Activated naive CD4-positive, alpha-beta T cell treated with anti-CD3 and anti-CD28 coated beads, Interleukin-2, amount 50 U/mL, for 16 hours (primary cell): Measurements from ENCODE around the gene LKAAEAR1.
A peak's percentile ranks its signal among the peaks of the same experiment; 100 is the strongest.
"Not testable (repeated sequence)": the region's sequence is repeated elsewhere in the genome, so short reads cannot be mapped to it uniquely, and the experiment has no call there.

Experiments used
- DNase-seq: peaks from one replicate; pipeline ENCODE4 v3.0.0-alpha.2; 2020

The LKAAEAR1 gene, protein sequence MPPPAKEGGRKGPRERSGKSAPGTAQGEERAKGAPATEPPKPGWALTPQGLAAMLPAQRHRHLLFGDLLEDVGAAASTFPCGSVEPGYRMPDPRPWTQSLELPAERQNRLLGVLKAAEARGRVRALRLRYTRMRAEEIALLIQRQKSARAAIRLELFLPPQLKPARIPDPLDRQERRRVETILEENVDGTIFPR

DNA sequence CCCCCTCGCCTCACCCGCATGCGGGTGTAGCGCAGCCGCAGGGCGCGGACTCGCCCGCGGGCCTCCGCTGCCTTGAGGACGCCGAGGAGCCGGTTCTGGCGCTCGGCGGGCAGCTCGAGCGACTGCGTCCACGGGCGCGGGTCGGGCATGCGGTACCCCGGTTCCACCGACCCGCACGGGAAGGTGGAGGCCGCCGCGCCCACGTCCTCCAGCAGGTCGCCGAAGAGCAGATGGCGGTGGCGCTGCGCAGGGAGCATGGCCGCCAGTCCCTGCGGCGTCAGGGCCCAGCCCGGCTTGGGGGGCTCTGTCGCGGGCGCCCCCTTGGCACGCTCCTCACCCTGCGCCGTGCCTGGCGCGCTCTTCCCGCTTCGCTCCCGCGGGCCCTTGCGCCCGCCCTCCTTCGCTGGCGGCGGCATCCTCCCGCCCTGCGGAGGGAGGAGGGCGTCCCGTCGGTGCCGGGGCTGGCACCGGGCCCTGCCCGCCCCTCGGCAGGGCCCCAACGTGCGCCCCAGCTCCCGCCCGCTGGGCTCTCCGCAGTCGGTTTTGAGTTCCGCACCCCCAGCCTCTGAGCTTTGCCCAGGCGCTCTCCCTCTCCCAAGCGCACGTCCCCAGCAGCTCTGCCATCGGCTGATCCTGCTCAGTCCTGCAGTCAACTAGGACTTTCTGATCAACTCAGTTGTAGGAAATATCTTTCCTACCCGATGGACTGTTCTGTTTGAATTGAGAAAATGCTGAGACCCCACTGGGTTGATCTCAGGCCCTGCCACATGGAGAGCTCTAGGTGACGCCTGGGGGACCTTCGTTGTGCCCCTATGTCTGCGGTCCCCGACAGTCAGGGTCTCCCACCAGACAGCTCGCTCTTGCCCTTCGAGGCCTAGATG lies at the start of gene LKAAEAR1:
LKAAEAR1 (minus strand) TSS at position 595 of the 881 bp plus-strand sequence; CDS start at position 416, 179 bp downstream.
- DNase-seq, result no peak

GRCh38 chr20:64131406-64131805 lies 47.2 kb upstream of the LKAAEAR1 start:
- peak; percentile 9 for DNase-seq

GRCh38 chr20:64130876-64131275 lies 46.7 kb upstream of the LKAAEAR1 start:
- DNase-seq, result no peak

GRCh38 chr20:64130271-64130670 lies 46.1 kb upstream of the LKAAEAR1 start:
- no peak for DNase-seq

GRCh38 chr20:64129146-64129782 lies 45.1 kb upstream of the LKAAEAR1 start:
- DNase-seq, result peak; percentile 7

DNA sequence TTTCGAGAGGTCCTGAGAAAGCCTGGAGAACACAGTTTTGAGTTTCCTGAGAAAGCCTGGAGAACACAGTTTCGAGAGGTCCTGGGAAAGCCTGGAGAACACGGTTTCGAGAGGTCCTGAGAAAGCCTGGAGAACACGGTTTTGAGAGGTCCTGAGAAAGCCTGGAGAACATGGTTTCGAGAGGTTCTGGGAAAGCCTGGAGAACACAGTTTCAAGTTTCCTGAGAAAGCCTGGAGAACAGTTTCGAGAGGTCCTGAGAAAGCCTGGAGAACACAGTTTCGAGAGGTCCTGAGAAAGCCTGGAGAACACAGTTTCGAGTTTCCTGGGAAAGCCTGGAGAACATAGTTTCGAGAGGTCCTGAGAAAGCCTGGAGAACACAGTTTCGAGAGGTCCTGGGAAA lies 39.3 kb upstream of the LKAAEAR1 start:
- not testable (repeated sequence) for DNase-seq

- not testable (repeated sequence) for DNase-seq
Measured at GRCh38 chr20:64122927-64123326, 38.7 kb upstream of the LKAAEAR1 start.

DNA sequence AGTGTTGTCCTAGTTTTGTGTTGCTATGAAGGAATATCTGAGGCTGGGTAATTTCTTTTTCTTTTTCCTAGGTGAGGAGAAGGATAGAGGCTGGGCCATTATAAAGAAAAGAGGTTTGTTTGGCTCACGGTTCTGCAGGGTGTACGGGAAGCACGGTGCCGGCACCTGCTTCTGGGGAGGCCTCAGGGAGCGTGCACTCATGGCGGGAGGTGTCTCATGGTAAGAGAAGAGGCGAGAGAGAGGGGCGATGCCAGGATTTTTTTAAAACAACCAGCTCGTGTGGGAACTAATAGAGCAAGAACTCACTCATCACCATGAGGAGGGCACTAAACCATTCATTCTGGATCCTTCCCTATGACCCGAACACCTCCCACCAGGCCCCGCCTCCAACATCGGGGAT lies 37.4 kb upstream of the LKAAEAR1 start:
- no peak for DNase-seq

GRCh38 chr20:64119681-64120341 lies 35.6 kb upstream of the LKAAEAR1 start:
- DNase-seq, result no peak

- DNase-seq, result no peak
Measured at GRCh38 chr20:64119301-64119680, 35.1 kb upstream of the LKAAEAR1 start.

DNA sequence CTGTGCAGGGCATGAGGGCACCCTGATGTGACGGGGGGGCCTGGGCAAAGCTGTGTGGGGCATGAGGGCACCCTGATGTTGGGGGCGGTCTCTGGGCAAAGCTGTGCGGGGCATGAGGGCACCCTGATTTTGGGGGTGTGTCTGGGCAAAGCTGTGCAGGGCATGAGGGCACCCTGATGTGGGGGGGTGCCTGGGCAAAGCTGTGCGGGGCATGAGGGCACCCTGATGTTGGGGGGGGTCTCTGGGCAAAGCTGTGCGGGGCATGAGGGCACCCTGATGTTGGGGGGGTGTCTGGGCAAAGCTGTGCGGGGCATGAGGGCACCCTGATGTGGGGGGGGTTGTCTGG lies 33.2 kb upstream of the LKAAEAR1 start:
- not testable (repeated sequence) for DNase-seq

- DNase-seq, result no peak
Measured at GRCh38 chr20:64116541-64117431, 32.6 kb upstream of the LKAAEAR1 start.

DNA sequence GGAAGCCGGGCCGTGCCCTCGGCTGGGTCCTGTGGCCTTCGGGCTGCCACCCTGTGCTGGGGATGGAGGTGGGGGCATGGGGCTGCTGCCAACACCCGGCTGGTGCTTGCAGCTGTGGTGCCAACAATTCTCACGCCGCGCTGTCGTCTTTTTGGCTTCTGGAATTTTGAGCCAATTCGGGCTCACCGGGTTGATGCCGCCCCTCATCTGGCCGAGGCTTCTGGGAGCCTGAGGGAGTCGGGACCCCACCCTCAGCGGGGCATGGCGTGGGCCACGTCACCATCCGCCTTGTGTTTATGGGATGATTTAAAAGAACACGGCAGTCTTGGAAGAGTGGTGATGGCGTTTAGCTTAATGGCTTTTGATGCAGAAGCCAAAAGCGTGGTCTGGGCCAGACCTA lies 31.8 kb upstream of the LKAAEAR1 start:
- no peak for DNase-seq

DNA sequence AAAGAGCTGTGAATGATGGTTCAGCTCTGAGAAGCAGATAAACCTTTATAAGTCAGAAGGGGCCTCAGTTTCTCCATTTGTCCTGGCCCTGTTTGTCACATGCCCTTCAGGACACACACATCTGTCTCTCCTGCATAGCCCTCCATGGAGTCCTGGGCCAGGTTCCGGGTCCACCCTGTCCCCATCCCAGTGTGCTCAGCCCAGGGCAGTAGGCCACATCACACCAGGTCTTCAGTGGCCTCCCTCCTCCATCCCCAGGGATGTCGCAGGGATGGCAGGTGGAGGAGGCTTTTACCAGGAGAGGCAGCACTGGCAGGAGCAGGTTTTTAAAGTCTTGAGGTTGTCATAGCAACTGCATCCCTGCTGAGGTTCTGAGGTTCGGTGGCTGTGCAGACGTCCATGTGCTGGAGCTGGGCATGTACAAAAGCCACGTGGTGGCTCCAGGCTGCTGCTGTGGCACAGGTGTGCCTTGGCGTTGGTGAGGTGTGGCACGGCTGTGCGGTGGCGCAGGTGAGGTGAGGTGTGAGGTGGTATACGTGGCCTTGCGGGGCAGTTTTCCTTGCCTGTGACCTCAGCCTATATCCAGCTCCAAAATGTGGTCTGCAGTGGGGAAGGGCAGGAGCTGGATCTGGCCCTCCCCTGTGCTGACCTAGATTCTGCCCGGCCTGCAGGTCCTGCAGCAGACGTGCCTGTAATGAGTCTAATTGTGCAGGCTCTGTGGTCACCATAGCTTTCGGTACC lies 31.1 kb upstream of the LKAAEAR1 start:
- no peak for DNase-seq

DNA sequence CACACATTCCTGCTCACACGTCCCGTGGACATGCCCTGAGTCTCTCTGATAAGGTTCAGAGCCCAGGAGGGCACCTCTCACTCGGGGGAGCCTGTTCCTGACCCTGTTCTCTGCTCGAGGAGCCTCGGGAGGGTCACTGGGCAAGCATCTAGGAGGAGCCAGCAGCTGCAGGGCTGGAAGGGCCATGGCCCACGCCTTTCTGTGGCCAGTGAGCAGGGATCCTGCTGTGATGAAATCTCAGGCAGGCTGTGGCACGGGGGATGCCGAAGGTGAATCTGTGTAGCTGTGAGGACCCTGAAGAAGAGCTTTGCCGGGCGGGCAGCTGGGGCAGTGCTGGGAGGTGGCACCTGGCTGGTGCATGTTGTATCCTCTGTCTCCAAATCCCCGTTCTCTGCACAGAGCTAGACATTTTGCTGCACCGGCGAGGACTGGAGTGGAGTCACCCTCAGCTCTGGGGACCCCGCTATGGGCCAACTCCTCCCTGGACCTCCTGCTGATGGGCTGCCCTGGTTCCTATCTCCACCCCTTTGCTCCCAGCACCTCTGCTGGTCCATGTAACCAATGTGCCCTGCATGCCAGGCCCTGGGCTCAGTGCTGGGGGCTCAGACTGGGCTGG lies 30.3 kb upstream of the LKAAEAR1 start:
- DNase-seq, result no peak

DNA sequence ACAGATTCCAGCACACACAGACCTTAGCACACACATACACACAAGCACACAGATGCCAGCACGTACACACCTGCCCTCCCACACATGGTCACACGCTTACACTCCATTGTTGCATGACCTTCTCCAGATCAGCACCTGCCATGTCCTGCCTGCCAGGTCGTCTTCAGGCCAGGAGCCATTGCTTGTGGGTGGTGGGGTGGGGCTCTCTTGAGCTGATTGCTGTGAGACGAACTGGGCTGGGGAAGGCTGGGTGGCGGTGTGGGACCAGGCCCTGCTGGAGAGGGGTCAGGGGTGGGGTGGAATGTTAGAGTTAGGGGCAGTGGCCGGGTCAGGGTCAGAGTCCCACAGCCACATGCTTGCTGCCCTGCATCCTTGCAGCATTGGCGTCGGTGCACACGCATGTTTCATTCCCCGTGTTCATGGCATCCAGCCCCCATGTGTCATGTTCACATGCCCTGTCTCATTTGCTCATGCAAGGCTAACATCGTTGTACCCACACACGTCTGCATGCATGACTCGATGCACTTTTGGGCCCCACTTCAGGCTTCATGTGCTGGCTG lies 29.7 kb upstream of the LKAAEAR1 start:
- DNase-seq, result no peak

DNA sequence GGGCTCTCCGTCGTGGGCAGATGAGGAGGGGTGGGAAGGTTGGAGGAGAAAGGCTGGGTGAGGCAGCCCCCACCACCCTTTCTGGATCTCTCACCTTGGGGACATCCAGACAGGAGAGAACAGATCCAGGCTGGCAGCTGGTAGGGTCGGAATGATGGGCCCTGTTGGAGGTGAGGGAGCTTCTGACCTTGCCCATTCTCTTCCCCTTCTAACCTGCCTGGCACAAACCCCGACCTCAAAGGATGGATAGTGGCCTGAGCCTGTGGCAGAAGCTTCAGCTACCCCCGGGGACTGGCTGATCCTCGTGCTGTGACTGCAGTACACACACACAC lies 29.2 kb upstream of the LKAAEAR1 start:
- no peak for DNase-seq

DNA sequence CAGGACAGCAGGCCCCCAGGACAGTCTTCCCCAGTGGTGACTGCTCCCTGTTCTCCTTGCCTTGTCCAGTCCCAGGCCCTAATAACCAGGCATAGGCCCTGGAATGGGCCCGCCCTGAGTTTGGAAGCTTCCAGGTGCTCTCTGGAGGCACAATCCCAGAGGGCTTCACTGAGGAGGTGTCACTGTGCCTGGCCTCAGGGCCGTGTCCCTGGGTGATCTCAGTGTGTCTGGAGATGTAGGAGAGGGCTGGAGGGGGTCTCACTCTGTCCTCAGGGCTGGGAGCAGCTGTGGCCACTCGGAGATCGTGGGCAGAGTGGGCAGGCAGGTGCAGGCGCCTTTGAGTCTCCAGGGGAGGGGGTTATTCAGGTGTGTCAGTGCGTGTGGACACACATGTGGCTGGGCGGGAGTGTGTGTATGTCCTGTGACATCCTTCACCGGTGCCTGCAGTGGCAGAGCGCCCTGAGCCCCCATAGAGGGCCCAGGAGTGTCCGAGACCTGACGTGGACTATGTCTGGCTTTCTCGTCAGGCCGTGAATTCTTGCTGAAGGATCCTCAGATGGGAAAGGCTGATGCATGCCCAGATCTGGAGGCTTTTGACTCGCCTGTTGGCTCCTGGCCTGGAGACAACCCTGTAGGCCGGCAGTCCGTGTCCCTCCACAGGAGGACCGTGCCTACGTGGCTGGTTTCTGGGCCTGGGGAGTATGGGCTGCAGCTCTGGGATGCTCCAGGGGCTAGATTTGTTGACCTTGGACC lies 28.7 kb upstream of the LKAAEAR1 start:
- DNase-seq, result no peak

DNA sequence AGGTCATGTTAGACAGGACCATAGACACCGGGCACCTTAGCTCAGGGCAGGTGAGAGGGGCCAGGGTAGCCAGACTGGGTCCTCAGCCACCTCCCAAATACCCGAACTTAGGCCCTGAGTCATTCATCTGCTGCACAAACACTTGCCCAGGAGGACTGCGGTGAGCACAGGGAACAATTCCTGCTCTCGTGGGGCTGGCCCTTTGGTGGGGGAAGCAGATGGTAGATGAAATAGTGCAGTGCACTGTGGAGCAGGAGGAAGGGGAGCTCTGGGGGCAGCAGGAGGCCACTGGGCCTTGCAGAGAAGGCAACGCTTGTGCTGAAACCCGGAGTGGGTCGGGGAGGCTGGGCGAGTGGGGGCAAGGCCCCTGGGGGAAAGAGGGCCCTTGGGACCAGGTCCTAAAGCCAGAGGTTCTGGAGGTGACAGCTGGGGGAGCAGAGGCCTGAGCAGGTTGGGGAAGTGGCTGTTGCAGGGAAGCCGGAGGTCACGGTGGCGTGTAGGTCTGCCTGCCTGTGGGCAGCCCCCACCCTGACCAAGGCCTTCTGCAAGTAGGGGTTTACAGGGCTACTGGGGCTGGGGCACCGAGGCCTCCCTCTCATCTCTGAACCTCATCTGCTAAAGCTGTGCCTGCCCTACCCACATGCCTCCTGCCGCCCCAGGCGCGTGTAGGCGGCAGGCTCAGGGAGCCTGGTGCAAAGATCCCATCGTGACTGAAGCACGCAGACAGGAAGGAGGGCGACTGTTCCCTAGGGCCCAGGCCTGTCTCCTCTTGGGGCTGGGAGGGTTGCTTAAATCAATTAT lies 27.8 kb upstream of the LKAAEAR1 start:
- no peak for DNase-seq
